ENCODE data around the gene ZFAND3. TPM values are rescaled to one million over a fixed set of nuclear protein-coding genes. Genes with fewer than 3 reads are reported as not detected.

ZFAND3 gene
- total RNA-seq, 1 donor: 27.7 TPM

- DNase-seq (ENCODE audit: low read depth in 2 of 3, low spot score in 2 of 3): no peak
Measured at GRCh38 chr6:37826188-37826587, 6.7 kb downstream of the ZFAND3 start.

DNA sequence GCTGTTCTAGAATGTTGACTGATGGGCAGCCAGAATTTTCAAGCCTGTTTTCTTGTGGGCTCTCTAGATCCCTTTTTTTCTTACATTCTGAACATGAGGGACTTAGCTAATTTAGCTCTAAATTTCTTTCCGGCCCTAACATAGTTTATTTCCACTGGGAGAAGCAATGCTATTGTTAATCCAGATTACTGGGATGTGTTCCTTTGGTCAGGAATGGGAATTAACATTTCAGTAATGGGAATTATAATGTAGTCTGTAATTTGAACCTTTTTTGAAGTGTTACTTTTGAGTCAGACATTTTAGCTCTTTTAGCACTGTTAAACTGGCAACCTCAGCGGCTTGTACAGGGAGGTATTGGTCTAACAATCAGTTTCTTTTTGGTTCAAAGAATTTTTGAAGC, 7.5 kb downstream of the ZFAND3 start:
- no peak for DNase-seq (ENCODE audit: low read depth in 2 of 3, low spot score in 2 of 3)

GRCh38 chr6:37827603-37828265, 8.2 kb downstream of the ZFAND3 start:
- no peak for DNase-seq (ENCODE audit: low read depth in 2 of 3, low spot score in 2 of 3)

DNA sequence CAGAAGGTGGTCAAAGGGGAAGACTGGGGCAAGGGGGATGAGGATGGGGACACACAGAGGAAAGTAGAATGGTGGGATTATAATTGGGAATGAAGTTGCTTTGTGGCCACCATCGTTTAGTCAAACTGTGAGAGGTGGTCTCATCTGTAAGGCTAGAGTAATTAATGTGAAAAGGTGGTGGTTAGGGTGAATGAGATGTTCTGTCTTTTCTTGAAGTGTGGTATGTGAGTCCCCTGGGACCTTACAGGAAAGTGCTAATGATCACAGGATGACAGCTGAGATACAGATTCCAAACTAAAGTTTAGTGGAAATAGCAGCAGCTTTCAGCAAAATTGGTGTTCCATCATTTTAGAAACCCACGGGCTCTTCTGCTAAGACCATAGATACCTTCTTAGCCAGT, 10.7 kb downstream of the ZFAND3 start:
- DNase-seq (ENCODE audit: low read depth in 2 of 3, low spot score in 2 of 3): no peak

GRCh38 chr6:37831457-37831856, 11.9 kb downstream of the ZFAND3 start:
- no peak for DNase-seq (ENCODE audit: low read depth in 2 of 3, low spot score in 2 of 3)

DNA sequence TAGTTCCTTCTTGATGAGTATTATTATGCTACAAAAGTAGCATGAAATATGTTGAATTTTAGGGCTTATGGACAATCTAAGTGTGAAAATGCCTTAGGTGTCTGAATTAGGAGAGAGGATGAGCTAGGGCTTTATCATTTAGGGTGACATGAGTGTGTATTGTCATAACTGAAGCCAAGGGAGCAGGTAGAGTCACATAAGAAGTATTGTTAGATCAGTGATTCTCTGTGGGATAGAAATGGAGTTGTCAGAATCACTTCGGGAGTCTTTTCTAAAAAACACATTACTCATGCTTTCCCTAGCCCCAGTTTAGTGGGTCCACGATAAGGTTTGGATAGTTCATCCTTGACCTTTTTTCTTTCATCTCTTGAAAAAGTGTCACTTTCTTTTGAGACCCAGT, 16.4 kb downstream of the ZFAND3 start:
- DNase-seq (ENCODE audit: low read depth in 2 of 3, low spot score in 2 of 3): no peak

DNA sequence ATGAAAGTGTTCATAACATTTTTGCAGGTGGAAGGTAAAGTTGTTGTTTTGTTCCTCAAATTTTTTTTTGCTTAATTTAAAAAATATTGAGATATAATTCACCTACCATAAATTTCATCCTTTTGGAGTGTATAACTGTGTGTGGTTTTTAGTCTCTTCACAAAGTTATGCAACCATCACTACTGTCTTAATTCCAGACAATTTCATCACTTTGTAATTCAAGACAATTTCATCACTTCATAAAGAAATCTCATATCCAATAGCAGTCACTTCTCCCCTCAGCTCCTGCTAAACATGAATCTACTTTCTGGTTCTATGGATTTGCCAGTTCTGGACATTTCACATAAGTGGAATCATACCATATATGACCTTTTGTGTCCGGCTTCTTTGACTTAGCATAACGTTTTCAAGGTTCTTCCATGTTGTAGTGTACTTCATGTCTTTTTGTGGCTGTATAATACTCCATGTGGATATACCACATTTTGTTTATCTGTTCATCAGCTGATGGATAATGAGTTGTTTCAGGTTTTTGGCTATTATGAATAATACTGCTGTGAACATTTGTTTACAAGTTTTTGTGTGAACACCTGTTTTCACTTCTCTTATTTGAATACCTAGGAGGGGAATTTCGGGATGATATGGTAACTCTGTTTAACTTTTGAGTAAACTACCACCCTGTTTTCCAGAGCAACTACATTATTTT, 18.8 kb downstream of the ZFAND3 start:
- no peak for DNase-seq (ENCODE audit: low read depth in 2 of 3, low spot score in 2 of 3)

- DNase-seq (ENCODE audit: low read depth in 2 of 3, low spot score in 2 of 3): no peak
Measured at GRCh38 chr6:37840143-37840939, 20.8 kb downstream of the ZFAND3 start.

GRCh38 chr6:37840940-37841300, 21.4 kb downstream of the ZFAND3 start:
- peak in 1 of 3 donors; percentile 40 for DNase-seq (ENCODE audit: low read depth in 2 of 3, low spot score in 2 of 3)

- DNase-seq (ENCODE audit: low read depth in 2 of 3, low spot score in 2 of 3): no peak
Measured at GRCh38 chr6:37845026-37845911, 25.7 kb downstream of the ZFAND3 start.

GRCh38 chr6:37845930-37846329, 26.4 kb downstream of the ZFAND3 start:
- DNase-seq (ENCODE audit: low read depth in 2 of 3, low spot score in 2 of 3): no peak

DNA sequence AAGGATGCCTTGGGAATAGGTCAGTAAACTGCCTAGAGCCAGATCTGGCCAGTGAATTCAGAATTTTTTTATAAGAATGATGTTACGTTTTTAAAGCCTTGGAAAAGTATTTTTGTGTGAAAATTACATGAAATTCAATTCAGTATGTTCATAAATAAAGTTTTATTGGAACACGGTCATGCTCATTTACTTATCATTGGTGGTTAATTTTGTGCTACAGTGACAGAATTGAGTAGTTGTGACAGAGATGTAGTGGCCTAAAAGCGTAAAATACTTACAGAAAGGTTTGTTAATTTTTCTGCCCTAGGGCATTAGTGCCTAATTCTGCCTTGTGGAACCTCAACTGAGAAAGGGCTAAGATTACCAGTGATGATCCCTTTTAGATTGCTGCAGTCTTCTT, 28.2 kb downstream of the ZFAND3 start:
- DNase-seq (ENCODE audit: low read depth in 2 of 3, low spot score in 2 of 3): no peak

GRCh38 chr6:37848371-37848770, 28.8 kb downstream of the ZFAND3 start:
- no peak for DNase-seq (ENCODE audit: low read depth in 2 of 3, low spot score in 2 of 3)

GRCh38 chr6:37850260-37850659, 30.7 kb downstream of the ZFAND3 start:
- no peak for DNase-seq (ENCODE audit: low read depth in 2 of 3, low spot score in 2 of 3)

DNA sequence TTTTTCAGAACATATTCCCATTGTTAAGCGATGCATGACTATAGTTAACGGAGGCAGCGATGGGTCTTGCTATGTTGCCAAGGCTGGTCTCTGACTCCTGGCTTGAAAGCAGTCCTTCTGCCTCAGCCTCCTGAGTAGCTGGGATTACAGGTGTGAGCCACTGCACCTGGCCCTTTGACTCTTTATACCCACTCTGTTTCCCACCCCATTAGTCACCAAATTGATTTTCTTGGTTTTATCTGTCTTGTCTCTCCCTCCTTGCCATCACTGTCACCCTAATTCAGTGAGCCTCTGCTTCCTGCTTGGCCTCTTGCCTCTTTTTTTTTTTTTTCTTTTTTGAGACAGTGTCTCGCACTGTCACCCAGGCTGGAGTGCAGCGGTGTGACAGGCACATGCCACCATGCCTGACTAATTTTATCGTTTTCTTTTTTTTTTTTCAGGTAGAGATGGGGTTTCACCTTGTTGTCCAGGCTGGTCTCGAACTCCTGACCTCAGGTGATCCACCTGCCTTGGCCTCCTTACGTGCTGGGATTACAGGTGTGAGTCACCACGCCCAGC, 31.3 kb downstream of the ZFAND3 start:
- no peak for DNase-seq (ENCODE audit: low read depth in 2 of 3, low spot score in 2 of 3)

- no peak for DNase-seq (ENCODE audit: low read depth in 2 of 3, low spot score in 2 of 3)
Measured at GRCh38 chr6:37851997-37852524, 32.5 kb downstream of the ZFAND3 start.

DNA sequence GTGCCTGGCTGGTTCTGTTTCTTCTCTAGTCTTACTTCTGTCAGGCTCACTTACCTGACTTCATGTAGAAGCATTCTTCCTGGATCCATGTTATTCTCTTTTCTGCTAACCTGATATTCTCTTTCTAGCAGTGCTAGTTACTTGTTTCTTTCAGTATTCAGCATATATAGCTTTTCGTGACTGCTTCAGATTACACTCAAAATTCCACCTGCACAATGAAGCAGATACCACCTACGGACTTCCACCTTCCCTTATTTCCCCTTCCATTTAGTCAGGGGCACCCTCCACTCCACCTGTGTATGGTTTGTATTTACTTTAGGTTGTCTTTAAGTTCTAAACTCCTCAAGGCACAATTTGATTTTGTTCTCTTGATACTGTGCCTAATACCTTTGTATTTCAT, 36.8 kb downstream of the ZFAND3 start:
- no peak for DNase-seq (ENCODE audit: low read depth in 2 of 3, low spot score in 2 of 3)

DNA sequence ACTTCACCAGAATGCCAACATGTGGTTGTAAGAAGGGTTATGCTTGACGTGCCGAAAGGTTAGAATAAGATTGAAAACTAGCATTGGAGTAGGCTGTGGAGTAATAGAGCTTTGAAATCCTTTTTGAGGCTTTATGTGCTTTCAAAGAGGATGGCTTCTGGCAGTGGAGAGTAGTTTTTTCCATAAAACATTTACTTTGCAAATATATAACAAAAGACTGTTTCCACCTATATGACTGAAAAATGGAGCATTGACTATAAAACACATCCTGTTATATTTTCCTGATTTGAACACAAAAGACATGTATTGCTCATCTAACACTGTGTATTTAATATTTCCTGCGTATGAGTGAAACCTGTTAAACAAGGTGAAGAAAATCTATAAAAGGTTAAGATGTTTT, 38.8 kb downstream of the ZFAND3 start:
- DNase-seq (ENCODE audit: low read depth in 2 of 3, low spot score in 2 of 3): no peak

GRCh38 chr6:37860226-37860839, 40.8 kb downstream of the ZFAND3 start:
- peak in 2 of 3 donors; percentile 42 to 75 for DNase-seq (ENCODE audit: low read depth in 2 of 3, low spot score in 2 of 3)

- no peak for DNase-seq (ENCODE audit: low read depth in 2 of 3, low spot score in 2 of 3)
Measured at GRCh38 chr6:37861452-37861851, 41.9 kb downstream of the ZFAND3 start.

All from hematopoietic multipotent progenitor cell (in vitro differentiated cells).